Endothelial cell of umbilical vein (primary cell): Measurements from ENCODE around the gene POLG. TPM values are rescaled to one million over a fixed set of nuclear protein-coding genes. Genes with fewer than 3 reads are reported as not detected.

Experiments
- BruUV-seq: library from RNA; stranded (reverse); fragments of 400-500 nt; replicated peaks from 2 replicates; lab custom pipeline; 2021; lab: Mats Ljungman, UMichigan
- CTCF ChIA-PET: fragments of 300-600, 350-600 bp; sonication (Branson Sonifier 250); formaldehyde crosslinking; loops from one replicate; lab custom pipeline; 2021; ENCODE audit warnings: antibody characterized with exemption, inconsistent platforms; lab: Charles Lee
- POLR2A ChIA-PET: fragments of 300-600, 350-600 bp; sonication (Branson Sonifier 250); formaldehyde crosslinking; loops from one replicate; lab custom pipeline; 2021; ENCODE audit warnings: antibody characterized with exemption, inconsistent platforms; lab: Charles Lee
- DNase-seq: peaks from one replicate; pipeline ENCODE4 v3.0.0-alpha.2; 2011; ENCODE audit warnings: low read depth, low spot score
- FAIRE-seq: peaks from 2 replicates; lab custom pipeline; 2011; peaks lifted over from hg19 to GRCh38; lab: Jason Lieb, UNC
- H2AFZ ChIP-seq: 2 replicates; pipeline ENCODE4 v1.6.0; 2012; ENCODE audit warnings: low read depth, low read length, control low read depth, inconsistent platforms
- H3K27ac ChIP-seq: 2 replicates; pipeline ENCODE4 v1.5.1; 2011; ENCODE audit warnings: low read depth, mild to moderate bottlenecking, control low read depth, low read length, moderate library complexity; ENCODE audit not compliant: insufficient read depth
- H3K27me3 ChIP-seq, 2 experiments: 2 replicates each; pipeline versions ENCODE4 v1.6.0 to v1.6.1; 2011; ENCODE audit warnings: low read length in 2 of 2, mixed read lengths in 1 of 2; ENCODE audit not compliant: control insufficient read depth in 2 of 2, insufficient read depth in 2 of 2
- H3K36me3 ChIP-seq, 2 experiments: 2 replicates in 1 of 2; 3 replicates in 1 of 2; pipeline ENCODE4 v1.5.1; 2011; ENCODE audit warnings: low read length in 2 of 2, mild to moderate bottlenecking in 1 of 2, moderate library complexity in 1 of 2; ENCODE audit not compliant: control insufficient read depth in 2 of 2, insufficient read depth in 2 of 2; ENCODE audit errors: extremely low read depth in 1 of 2
- H3K4me1 ChIP-seq: 3 replicates; pipeline ENCODE4 v1.5.1; 2011; ENCODE audit warnings: mild to moderate bottlenecking, low read length; ENCODE audit not compliant: control insufficient read depth, insufficient read depth; ENCODE audit errors: extremely low read depth
- H3K4me2 ChIP-seq: 2 replicates; pipeline ENCODE4 v1.6.1; 2011; ENCODE audit warnings: low read length, control low read depth, mixed read lengths; ENCODE audit not compliant: insufficient read depth
- H3K4me3 ChIP-seq, 3 experiments: fragments of 200-600 bp in 1 of 3; sonication (generic), shearing (Covaris generic) in 1 of 3; replicated peaks in 1 of 3; 2 replicates each; pipeline ENCODE4 v1.5.1; 2011 to 2016; ENCODE audit warnings: control low read depth in 3 of 3, low read length in 3 of 3, mild to moderate bottlenecking in 2 of 3, inconsistent platforms in 1 of 3, low read depth in 1 of 3, moderate library complexity in 1 of 3; ENCODE audit not compliant: insufficient read depth in 1 of 3
- H3K79me2 ChIP-seq: 2 replicates; pipeline ENCODE4 v1.6.0; 2012; ENCODE audit warnings: low read length, inconsistent platforms; ENCODE audit not compliant: control insufficient read depth, insufficient read depth
- H3K9ac ChIP-seq: replicated peaks from 2 replicates; pipeline ENCODE3; 2011; ENCODE audit warnings: low read length, control low read depth; ENCODE audit not compliant: insufficient read depth; ENCODE audit errors: extremely low read depth
- H3K9me1 ChIP-seq: replicated peaks from 3 replicates; pipeline ENCODE4 v1.6.0; 2011; ENCODE audit warnings: mild to moderate bottlenecking, low read length; ENCODE audit not compliant: control insufficient read depth, insufficient read depth; ENCODE audit errors: extremely low read depth
- H3K9me3 ChIP-seq: replicated peaks from 2 replicates; pipeline ENCODE4 v1.5.1; 2012; ENCODE audit warnings: low read length, inconsistent platforms; ENCODE audit not compliant: control insufficient read depth, insufficient read depth
- H4K20me1 ChIP-seq: replicated peaks from 2 replicates; pipeline ENCODE3; 2011; ENCODE audit warnings: mild to moderate bottlenecking, low read length; ENCODE audit not compliant: control insufficient read depth, insufficient read depth; ENCODE audit errors: extremely low read depth
- CTCF ChIP-seq, 2 donors: IDR thresholded peaks; 1 replicate in 1 of 2; 2 replicates in 1 of 2; pipeline ENCODE4 v1.5.1; 2011; ENCODE audit warnings: low read length in 2 of 2, mild to moderate bottlenecking in 2 of 2, moderate library complexity in 2 of 2, control low read depth in 1 of 2, inconsistent platforms in 1 of 2, low read depth in 1 of 2; ENCODE audit not compliant: insufficient read depth in 1 of 2; ENCODE audit errors: extremely low read depth in 1 of 2
- EZH2 ChIP-seq: IDR thresholded peaks from 2 replicates; pipeline ENCODE4 v1.6.1; 2012; ENCODE audit warnings: borderline replicate concordance, low read depth, mild to moderate bottlenecking, moderate library complexity, low read length, inconsistent platforms; ENCODE audit not compliant: severe bottlenecking
- FOS ChIP-seq: IDR thresholded peaks from 2 replicates; pipeline ENCODE4 v1.6.1; 2011; ENCODE audit warnings: mild to moderate bottlenecking, low read length, moderate library complexity, borderline replicate concordance; ENCODE audit not compliant: insufficient read depth
- GATA2 ChIP-seq: IDR thresholded peaks from 2 replicates; pipeline ENCODE4 v1.7.0; 2011; ENCODE audit warnings: low read depth, mild to moderate bottlenecking, moderate library complexity, mixed read lengths, low read length; ENCODE audit not compliant: insufficient read length, insufficient read depth
- JUN ChIP-seq: IDR thresholded peaks from 2 replicates; pipeline ENCODE4 v1.6.1; 2011; ENCODE audit warnings: borderline replicate concordance, low read depth; ENCODE audit not compliant: insufficient read length, insufficient read depth
- MAX ChIP-seq: IDR thresholded peaks from 2 replicates; pipeline ENCODE4 v1.6.1; 2011; ENCODE audit not compliant: insufficient read depth, insufficient read length
- MYC ChIP-seq: IDR thresholded peaks from one replicate; pipeline ENCODE4 v1.6.1; 2011; ENCODE audit warnings: mild to moderate bottlenecking, low read depth, low read length
- POLR2A ChIP-seq: IDR thresholded peaks from 2 replicates; pipeline ENCODE4 v1.6.1; 2012; ENCODE audit warnings: low read depth, mild to moderate bottlenecking, control low read depth, low read length
- POLR2AphosphoS5 ChIP-seq: IDR thresholded peaks from 2 replicates; pipeline ENCODE4 v1.6.1; 2012; ENCODE audit warnings: low read depth, mild to moderate bottlenecking, control low read depth, low read length, moderate library complexity; ENCODE audit not compliant: insufficient read depth
- dilution Hi-C: fragments of 300-500 bp; cut with MboI; formaldehyde crosslinking; loops from one replicate; pipeline ENCODE4 v1.15.0; 2019; ENCODE audit warnings: low sequenced_read_pairs; ENCODE audit not compliant: extremely low pct_ligation_motif_present
- intact Hi-C: fragments of 100-400 bp; cut with micrococcal nuclease; formaldehyde crosslinking; loops from one replicate; pipeline ENCODE4 v1.10.0; 2022
- polyA plus RNA-seq, 4 experiments: library from polyadenylated mRNA; depleted of rRNA in 3 of 4; stranded (reverse) in 3 of 4; unstranded in 1 of 4; fragments of >200 nt; gene quantifications; 2 replicates each; pipeline versions ENCODE4 v1.2.1 to v1.2.3, GENCODE V29; 2011 to 2012; ENCODE audit warnings: missing spikeins in 1 of 4
- total RNA-seq: library from RNA; stranded (reverse); gene quantifications from 2 replicates; pipeline ENCODE4 v1.2.3, GENCODE V29; 2021

The POLG gene
- total and polyA plus RNA-seq, 2 donors (not counting 3 experiments of a cell fraction or from before 2014, with no cell fraction given), result 36.6 to 77.7 TPM

- H3K27me3 ChIP-seq, result peaks cover 92 to 99% of the 10 kb centered on the region in 2 experiments
- no peaks in the 10 kb centered on the region for H4K20me1 ChIP-seq
- H3K27ac ChIP-seq, result no peak overlapping the region
- H3K9me3 ChIP-seq, result no peaks in the 10 kb centered on the region
- intact Hi-C loops, result no loop called here
- H3K9me1 ChIP-seq, result no peaks in the 10 kb centered on the region
- no peak overlapping the region for H3K4me2 ChIP-seq
- TF ChIP-seq EZH2 (peak; percentile 62), FOS (no peak)
- dilution Hi-C loops, result no loop called here
- FAIRE-seq (no peak), DNase-seq (no peak)
- ChIA-PET CTCF (interaction anchor here (2.8 to 2.9 kb wide), 2 partner anchors 11 to 12 kb away, joined by 14 to 26 read pairs; no protein-coding TSS in a partner anchor), POLR2A (no interaction called here)
- H2AFZ ChIP-seq, result no peak overlapping the region
- H3K4me3 ChIP-seq, result no peak overlapping the region
- no peak overlapping the region for H3K9ac ChIP-seq
- BruUV-seq, result no TSS peak
- H3K4me1 ChIP-seq, result no peaks in the 10 kb centered on the region
- no peaks in the 10 kb centered on the region for H3K36me3 ChIP-seq
- no peaks in the 10 kb centered on the region for H3K79me2 ChIP-seq
These were observed 35.7 kb upstream of the POLG start for GRCh38 chr15:89370120-89370977.

- H3K79me2 ChIP-seq, result no peaks in the 10 kb centered on the region
- H2AFZ ChIP-seq, result no peak overlapping the region
- H3K36me3 ChIP-seq, result no peaks in the 10 kb centered on the region
- intact Hi-C loops, result no loop called here
- FAIRE-seq, result no peak
- dilution Hi-C loops, result no loop called here
- TF ChIP-seq POLR2AphosphoS5 (no peak), MAX (no peak), POLR2A (no peak), MYC (no peak), FOS (no peak), GATA2 (no peak), EZH2 (no peak), CTCF (IDR thresholded peaks at IDR 0.05; ENCODE audit: extremely low read depth in 1 of 2, insufficient read depth in 1 of 2, low read depth in 1 of 2, low read length in 2 of 2) (no peak), JUN (no peak)
- H3K9me3 ChIP-seq, result no peaks in the 10 kb centered on the region
- H3K9me1 ChIP-seq, result no peaks in the 10 kb centered on the region
- H3K27me3 ChIP-seq, result peaks cover 90 to 99% of the 10 kb centered on the region in 2 experiments
- no peaks in the 10 kb centered on the region for H3K4me1 ChIP-seq
- H3K4me2 ChIP-seq, result no peak overlapping the region
- no peaks in the 10 kb centered on the region for H4K20me1 ChIP-seq
- no peak overlapping the region for H3K9ac ChIP-seq
- DNase-seq, result no peak
- CTCF ChIA-PET, result interaction anchor here (1.6 to 2.9 kb wide), 2 partner anchors 10 to 13 kb away, joined by 4 to 26 read pairs; no protein-coding TSS in a partner anchor
- POLR2A ChIA-PET, result no interaction called here
- no peak overlapping the region for H3K27ac ChIP-seq
- no TSS peak for BruUV-seq
- H3K4me3 ChIP-seq, result no peak overlapping the region
These were observed 34.8 kb upstream of the POLG start for GRCh38 chr15:89369341-89369947.
